ENCODE data around the gene MATR3.

MATR3 gene

DNA sequence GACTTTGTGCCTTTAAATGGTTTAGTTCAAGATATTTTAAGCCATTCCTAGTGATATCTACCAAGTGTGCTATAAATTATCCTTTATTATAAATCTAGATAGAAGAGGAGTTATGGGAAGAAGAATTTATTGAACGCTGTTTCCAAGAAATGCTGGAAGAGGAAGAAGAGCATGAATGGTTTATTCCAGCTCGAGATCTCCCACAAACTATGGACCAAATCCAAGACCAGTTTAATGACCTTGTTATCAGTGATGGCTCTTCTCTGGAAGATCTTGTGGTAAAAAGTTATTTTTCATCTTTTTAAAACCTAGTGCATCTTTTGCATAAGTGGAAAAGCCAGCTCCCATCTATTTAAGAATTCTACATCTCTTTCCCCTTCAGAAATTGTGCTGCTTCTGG lies 70.9 kb downstream of the MATR3 start:
- Mint-ChIP-seq H3K27me3 (ENCODE audit: low read depth) (no peaks in the 10 kb centered on the region), H3K4me3 (no peak overlapping the region), H3K36me3 (ENCODE audit: low read depth) (peaks cover 45% of the 10 kb centered on the region), H3K9me3 (no peaks in the 10 kb centered on the region), H3K27ac (no peak overlapping the region), H3K4me1 (ENCODE audit: low read depth) (no peaks in the 10 kb centered on the region)
- DNase-seq (ENCODE audit: low spot score) = no peak

DNA sequence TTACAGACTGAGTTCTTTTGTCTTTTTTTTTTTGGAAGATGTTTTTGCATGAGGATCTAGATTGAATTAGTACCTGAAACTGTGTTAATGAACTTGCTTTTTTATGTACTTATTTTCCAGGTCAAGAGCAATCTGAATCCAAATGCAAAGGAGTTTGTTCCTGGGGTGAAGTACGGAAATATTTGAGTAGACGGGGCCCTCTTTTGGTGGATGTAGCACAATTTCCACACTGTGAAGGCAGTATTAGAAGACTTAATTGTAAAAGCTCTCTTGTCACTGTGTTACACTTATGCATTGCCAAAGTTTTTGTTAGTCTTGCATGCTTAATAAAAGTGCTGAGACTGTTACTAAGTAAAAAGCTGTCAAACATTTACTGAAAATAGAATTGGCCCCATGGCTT lies 75.1 kb downstream of the MATR3 start:
- H3K4me3 Mint-ChIP-seq = no peak overlapping the region
- no peaks in the 10 kb centered on the region for H3K9me3 Mint-ChIP-seq
- H3K4me1 Mint-ChIP-seq (ENCODE audit: low read depth) = peaks cover 10% of the 10 kb centered on the region
- no peak overlapping the region for H3K27ac Mint-ChIP-seq
- peaks cover 43% of the 10 kb centered on the region for H3K36me3 Mint-ChIP-seq (ENCODE audit: low read depth)
- no peaks in the 10 kb centered on the region for H3K27me3 Mint-ChIP-seq (ENCODE audit: low read depth)
- no peak for DNase-seq (ENCODE audit: low spot score)

DNA sequence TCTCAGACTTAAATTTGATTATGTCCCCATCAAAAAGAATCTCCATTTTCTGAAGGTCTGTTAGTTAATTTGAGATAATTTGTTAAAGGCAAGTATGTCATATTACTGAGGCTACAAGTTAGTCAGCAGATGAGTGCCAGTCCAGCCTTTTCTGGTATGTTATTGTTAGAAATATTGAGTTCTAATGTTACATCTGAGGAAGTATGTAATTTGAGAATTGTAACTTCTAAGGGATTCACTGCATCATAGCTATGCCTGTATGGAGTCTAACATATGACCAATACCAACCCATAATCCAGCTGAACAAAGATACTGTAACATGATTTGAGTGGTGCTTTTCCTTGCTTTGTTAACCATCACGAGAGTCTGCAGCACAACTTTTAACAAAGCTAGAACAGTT lies 75.6 kb downstream of the MATR3 start:
- Mint-ChIP-seq H3K36me3 (ENCODE audit: low read depth) (peaks cover 38% of the 10 kb centered on the region), H3K27me3 (ENCODE audit: low read depth) (no peaks in the 10 kb centered on the region), H3K9me3 (no peaks in the 10 kb centered on the region), H3K4me1 (ENCODE audit: low read depth) (peaks cover 10% of the 10 kb centered on the region), H3K4me3 (no peak overlapping the region), H3K27ac (no peak overlapping the region)
- DNase-seq (ENCODE audit: low spot score) = no peak

DNA sequence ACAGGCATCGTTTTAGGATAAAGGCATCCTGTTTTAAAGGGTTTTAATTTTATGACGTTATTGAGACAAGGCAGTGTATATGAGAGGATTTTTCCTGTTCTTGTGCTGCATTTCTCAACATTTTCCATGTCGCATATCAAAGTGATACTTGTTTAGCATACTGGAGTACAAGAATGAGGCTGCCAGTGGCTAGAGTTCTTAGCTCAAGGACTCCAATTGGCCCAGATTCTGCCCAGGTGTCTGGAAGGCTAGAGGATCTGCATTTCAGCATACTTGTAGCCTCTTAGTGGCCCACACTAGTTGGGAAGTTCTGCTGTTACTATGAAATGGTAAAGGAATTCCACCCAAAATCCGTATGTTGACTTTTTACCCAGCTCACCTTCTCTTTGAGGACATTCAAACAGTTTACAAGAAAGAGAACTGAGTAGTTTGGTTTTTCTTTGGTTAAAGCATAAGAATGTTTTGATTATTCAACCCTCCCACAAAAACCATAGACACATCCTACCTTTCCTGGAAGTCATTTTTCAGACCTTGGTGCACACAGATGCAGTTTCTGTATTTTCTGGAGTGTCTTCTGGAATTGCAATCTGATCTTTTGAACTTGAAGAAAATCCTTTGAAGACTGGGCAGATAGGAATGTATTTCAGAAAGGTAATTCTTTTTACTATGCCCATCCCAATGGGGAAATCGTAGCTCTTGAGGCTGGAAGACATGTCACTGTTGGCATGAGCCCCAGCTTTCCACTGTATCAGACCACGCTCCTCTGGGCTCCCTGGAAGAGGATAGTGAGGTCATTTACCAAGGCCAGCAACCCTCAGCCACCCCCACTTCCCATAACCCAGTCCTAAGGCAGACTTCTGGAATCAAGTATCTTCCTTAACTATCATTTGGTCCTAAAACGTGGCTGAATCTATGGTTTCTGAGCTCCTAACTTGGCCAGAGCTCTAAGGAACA lies 78.2 kb downstream of the MATR3 start:
- Mint-ChIP-seq H3K4me3 (no peak overlapping the region), H3K27ac (no peak overlapping the region), H3K36me3 (ENCODE audit: low read depth) (peaks cover 25% of the 10 kb centered on the region), H3K9me3 (no peaks in the 10 kb centered on the region), H3K4me1 (ENCODE audit: low read depth) (peaks cover 10% of the 10 kb centered on the region), H3K27me3 (ENCODE audit: low read depth) (no peaks in the 10 kb centered on the region)
- DNase-seq (ENCODE audit: low spot score) = no peak

DNA sequence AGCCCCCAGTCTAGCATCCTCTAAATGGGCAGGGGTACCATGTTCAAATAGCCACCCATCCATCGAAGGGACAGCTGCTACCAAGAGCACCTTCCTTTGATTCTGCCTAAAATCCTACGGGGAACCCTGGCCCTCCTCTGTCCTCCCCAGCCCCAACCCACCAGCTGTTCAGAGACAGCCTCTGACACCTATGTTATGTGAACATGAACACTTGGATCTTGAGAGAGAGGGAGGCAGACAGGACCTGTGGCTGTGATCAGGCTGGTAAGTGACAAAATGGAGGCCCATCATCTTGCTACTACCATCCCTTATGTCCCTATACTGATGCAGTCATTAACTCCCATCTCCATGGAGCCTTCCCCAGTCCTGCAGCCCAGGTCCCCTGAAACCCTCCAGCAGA lies 81.4 kb downstream of the MATR3 start:
- peaks cover 15% of the 10 kb centered on the region for H3K4me1 Mint-ChIP-seq (ENCODE audit: low read depth)
- H3K4me3 Mint-ChIP-seq = no peak overlapping the region
- H3K27me3 Mint-ChIP-seq (ENCODE audit: low read depth) = no peaks in the 10 kb centered on the region
- H3K27ac Mint-ChIP-seq = no peak overlapping the region
- DNase-seq (ENCODE audit: low spot score) = no peak
- H3K36me3 Mint-ChIP-seq (ENCODE audit: low read depth) = peaks cover 24% of the 10 kb centered on the region
- no peaks in the 10 kb centered on the region for H3K9me3 Mint-ChIP-seq

DNA sequence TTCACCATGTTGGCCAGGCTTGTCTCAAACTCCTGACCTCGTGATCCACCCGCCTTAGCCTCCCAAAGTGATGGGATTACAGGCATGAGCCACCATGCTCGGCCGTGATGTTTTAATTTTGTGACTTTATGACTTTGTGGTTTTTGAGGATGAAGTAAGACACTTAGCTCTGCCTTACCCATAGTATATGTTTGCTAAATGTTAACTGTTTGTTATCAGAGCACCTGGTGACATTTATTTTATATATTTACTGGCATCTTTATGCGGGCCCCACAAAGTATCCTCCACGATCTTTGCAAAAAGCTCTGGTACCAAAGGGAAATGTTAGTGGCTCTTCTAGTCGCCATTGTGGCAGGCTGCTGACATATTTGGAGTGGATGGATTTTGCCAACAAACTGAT lies 82.8 kb downstream of the MATR3 start:
- no peaks in the 10 kb centered on the region for H3K9me3 Mint-ChIP-seq
- H3K27me3 Mint-ChIP-seq (ENCODE audit: low read depth) = no peaks in the 10 kb centered on the region
- H3K36me3 Mint-ChIP-seq (ENCODE audit: low read depth) = peaks cover 20% of the 10 kb centered on the region
- H3K4me3 Mint-ChIP-seq = no peak overlapping the region
- no peak for DNase-seq (ENCODE audit: low spot score)
- peaks cover 13% of the 10 kb centered on the region for H3K4me1 Mint-ChIP-seq (ENCODE audit: low read depth)
- H3K27ac Mint-ChIP-seq = no peak overlapping the region

DNA sequence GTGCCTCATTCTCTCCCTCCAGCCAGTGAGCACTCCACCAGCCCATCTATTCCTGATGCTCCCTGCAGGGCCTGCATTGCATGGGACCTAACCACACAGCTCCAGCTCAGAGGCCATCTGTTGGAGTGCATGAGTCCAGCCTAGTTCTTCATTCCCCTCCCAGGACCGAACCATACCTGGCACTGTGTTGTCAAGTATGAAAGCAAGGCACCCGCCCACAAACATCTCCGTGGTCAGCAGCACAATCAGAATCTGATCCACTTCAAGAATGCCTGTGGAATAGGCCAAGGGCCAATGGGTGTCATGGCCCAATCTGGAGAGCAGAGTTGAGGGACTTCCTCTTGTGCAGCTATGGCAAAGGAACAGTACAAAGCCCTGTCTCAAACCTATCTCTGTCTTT lies 83.7 kb downstream of the MATR3 start:
- Mint-ChIP-seq H3K9me3 (no peaks in the 10 kb centered on the region), H3K36me3 (ENCODE audit: low read depth) (peaks cover 16% of the 10 kb centered on the region)

DNA sequence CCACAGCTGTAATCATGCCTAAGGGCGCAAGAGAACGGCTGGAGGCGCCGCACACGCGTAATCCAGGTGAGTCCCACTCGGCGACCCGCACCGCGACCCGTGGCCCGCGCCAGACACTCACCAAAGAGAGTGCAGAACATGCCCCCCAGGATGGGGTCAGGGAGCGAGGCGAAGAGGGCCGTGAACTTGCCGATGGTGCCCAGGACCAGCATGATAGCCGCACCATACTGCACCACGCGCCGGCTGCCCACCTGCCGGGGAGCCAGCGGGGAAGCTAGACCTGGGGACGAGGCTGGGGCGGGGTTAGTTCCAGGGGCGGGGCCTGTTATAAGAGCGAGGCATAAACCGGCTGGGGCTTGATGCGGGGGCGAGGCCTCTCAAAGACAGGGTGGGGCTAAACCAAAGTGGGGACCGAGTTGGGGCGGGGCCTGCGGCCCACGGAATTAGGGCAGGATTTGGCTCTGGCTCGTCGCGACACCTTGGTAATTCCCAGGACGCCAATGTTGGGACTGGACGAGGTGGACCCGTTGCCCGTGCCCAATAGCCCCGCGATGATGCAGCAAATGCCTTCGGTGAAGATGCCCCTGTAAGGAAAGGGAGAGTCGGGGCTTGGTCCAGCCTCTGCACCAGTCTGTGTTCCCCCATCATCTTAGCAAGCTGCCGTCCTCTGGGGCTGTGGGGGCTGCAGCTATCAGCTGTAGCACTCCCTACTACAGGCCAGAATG lies 84.7 kb downstream of the MATR3 start:
- no peak overlapping the region for H3K4me3 Mint-ChIP-seq
- no peaks in the 10 kb centered on the region for H3K27me3 Mint-ChIP-seq (ENCODE audit: low read depth)
- peaks cover 5% of the 10 kb centered on the region for H3K4me1 Mint-ChIP-seq (ENCODE audit: low read depth)
- DNase-seq (ENCODE audit: low spot score) = no peak
- H3K9me3 Mint-ChIP-seq = no peaks in the 10 kb centered on the region
- peaks cover 12% of the 10 kb centered on the region for H3K36me3 Mint-ChIP-seq (ENCODE audit: low read depth)
- H3K27ac Mint-ChIP-seq = no peak overlapping the region

More for the DNA sequence above, 83.7 kb downstream of the MATR3 start:
- H3K27me3 Mint-ChIP-seq (ENCODE audit: low read depth) = no peaks in the 10 kb centered on the region
- H3K4me1 Mint-ChIP-seq (ENCODE audit: low read depth) = peaks cover 5% of the 10 kb centered on the region
- no peak for DNase-seq (ENCODE audit: low spot score)
- no peak overlapping the region for H3K4me3 Mint-ChIP-seq
- no peak overlapping the region for H3K27ac Mint-ChIP-seq

DNA sequence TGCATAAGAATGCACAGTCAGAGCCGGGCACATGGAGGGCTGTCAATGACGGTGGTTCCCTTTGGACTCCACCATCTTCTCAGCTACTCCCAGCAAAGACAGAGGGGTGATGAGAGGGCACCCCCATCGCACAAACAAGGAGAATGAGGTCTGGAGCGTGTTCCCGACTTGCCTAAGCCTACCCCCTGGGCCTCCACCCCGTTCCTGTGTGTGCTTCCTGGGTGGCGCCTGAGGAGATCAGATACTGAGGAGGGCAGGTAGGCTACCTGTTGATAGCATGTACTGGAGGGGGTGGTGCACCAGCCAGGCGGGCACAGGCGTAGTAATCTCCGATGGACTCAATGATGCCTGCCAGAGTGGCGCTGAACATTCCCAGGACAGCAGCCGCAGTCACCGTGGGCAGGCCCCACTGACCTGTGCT lies 85.4 kb downstream of the MATR3 start:
- no peak for DNase-seq (ENCODE audit: low spot score)
- Mint-ChIP-seq H3K27ac (no peak overlapping the region), H3K27me3 (ENCODE audit: low read depth) (no peaks in the 10 kb centered on the region), H3K36me3 (ENCODE audit: low read depth) (peaks cover 9% of the 10 kb centered on the region), H3K9me3 (no peaks in the 10 kb centered on the region), H3K4me1 (ENCODE audit: low read depth) (peaks cover 5% of the 10 kb centered on the region), H3K4me3 (no peak overlapping the region)

DNA sequence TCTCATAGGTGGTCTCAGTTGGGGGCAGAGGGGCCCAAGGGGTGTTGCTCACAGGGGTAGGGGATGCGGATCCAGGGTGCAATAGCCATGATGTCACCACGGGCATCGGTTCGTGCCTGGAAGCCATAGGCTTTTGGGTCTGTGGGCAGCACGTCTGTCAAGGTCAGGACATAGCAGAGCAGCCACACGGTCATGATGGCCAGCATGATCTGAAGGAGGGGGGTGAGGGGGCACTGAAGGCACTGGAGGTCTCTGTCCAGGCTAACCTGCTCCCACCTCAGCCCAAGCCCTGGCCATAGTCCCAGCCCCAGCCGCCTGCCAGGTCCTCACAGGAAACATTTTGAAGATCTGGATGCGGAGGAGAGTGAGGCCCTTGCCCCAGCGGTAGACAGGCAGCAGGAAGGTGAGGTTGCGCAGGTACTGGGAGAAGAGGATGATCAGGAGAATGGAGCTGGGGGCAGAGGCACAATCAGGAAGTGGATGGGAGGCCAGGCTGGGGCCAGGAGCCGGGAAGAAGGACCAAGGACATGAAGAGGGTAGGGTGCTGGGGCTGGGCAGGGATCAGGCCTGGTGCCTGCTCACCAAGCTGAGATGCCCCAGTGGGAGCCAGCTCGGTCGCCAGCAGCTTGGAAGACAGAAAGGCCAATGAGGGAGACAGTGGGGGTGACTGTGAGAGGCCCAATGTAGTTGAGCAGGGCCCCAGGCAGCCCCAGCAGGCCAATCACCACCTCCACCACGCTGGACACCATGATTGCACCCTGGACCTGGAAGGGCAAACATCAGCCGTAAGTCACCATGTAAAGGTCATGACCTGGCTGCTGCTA lies 86.3 kb downstream of the MATR3 start:
- H3K36me3 Mint-ChIP-seq (ENCODE audit: low read depth) = peaks cover 8% of the 10 kb centered on the region
- H3K9me3 Mint-ChIP-seq = no peaks in the 10 kb centered on the region
- H3K4me1 Mint-ChIP-seq (ENCODE audit: low read depth) = peaks cover 12% of the 10 kb centered on the region
- no peak for DNase-seq (ENCODE audit: low spot score)
- no peak overlapping the region for H3K4me3 Mint-ChIP-seq
- no peaks in the 10 kb centered on the region for H3K27me3 Mint-ChIP-seq (ENCODE audit: low read depth)
- H3K27ac Mint-ChIP-seq = peak overlapping the region; percentile 7
